H54 (cell line): Measurements from ENCODE around the gene AMH.
"Not testable (repeated sequence)": the region's sequence is repeated elsewhere in the genome, so short reads cannot be mapped to it uniquely, and the experiment has no call there.

ENCODE experiments used
- DNase-seq: peaks from one replicate; pipeline ENCODE4 v3.0.0; 2011; ENCODE audit warnings: low spot score, mixed read lengths; ENCODE audit not compliant: insufficient read length
- FAIRE-seq: peaks from 3 replicates; lab custom pipeline; 2011; peaks lifted over from hg19 to GRCh38; lab: Jason Lieb, UNC
- POLR2A ChIP-seq: IDR thresholded peaks from 2 replicates; pipeline ENCODE4 v1.6.1; 2011; ENCODE audit warnings: low read depth, mild to moderate bottlenecking, low read length

The AMH gene

DNA sequence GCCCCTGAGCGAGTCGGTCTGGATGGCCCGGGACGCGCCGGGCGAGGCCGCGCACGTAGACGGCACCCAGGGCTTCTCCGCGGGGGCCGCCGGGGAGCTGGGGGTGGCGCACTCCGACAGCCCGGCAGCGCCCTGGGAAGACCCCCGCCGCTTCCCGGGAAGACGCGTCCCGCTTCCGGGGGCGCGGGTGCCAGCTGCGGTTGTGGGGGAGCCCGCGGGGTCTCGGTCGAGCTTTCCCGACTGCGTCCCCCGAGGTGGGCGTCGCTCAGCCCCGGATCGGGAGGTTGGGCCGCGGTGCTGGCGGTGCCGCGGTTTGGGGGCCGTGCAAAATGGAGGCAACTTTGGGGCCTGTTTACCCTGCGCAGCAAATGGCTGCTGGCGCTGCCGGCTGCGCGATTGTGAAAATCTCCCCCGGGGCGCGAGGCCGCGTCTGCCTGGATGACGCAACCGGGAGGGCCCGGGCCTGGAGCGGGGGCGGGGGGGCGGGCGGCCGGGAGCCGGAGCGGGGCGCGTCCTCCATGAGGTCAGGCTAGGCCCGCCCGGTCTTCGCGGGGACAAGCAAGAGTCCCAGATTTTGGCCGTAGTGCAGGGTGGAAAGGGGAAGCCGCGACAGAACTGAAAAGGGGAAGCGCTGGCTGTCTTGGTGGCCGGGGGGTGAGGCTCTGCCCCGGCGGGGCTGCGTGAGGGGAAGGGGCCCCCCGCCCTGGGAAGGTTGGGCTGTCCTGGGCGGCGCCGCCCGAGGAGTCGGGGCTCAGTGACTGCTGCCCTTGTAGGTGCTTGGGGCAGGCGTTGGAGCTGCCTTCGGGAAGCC lies 21.5 kb downstream of the AMH start:
- no peak; the same call in 1 of the 2 replicates for TF ChIP-seq POLR2A
- DNase-seq: peak; percentile 82
- no peak for FAIRE-seq

DNA sequence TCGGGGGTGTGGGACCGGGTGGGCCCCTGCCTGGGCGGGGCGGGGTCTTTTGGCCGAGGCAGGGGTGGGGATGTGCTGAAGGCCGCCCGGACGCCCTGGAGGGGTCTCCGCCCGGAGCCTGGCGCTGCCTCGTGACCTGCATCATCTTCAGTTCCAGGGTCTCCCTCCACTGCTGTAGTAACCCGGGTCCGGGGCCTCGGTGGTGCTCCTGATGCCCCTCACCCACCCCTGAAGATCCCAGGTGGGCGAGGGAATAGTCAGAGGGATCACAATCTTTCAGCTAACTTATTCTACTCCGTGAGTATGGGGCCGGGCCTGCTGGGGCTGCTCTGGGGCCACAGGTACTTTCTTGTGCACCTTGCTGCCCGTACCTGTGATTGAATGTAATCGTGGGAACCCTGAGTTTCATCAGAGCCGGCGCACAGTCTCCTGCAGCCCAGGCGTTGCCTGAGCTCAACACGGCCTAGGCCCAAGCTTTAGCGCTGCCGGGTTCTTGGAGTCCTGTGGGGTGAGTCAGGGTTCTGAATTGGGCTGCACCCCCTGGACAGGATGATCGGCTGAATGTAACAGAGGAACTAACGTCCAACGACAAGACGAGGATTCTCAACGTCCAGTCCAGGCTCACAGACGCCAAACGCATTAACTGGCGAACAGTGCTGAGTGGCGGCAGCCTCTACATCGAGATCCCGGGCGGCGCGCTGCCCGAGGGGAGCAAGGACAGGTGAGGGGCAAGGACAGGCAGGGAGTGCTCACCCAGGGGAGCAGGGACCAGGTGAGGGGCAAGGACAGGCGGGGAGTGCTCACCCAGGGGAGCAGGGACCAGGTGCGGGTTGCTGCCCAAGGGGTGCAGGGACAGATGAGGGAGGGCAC lies 22.3 kb downstream of the AMH start:
- no peak for TF ChIP-seq POLR2A
- DNase-seq: no peak
- FAIRE-seq: no peak

DNA sequence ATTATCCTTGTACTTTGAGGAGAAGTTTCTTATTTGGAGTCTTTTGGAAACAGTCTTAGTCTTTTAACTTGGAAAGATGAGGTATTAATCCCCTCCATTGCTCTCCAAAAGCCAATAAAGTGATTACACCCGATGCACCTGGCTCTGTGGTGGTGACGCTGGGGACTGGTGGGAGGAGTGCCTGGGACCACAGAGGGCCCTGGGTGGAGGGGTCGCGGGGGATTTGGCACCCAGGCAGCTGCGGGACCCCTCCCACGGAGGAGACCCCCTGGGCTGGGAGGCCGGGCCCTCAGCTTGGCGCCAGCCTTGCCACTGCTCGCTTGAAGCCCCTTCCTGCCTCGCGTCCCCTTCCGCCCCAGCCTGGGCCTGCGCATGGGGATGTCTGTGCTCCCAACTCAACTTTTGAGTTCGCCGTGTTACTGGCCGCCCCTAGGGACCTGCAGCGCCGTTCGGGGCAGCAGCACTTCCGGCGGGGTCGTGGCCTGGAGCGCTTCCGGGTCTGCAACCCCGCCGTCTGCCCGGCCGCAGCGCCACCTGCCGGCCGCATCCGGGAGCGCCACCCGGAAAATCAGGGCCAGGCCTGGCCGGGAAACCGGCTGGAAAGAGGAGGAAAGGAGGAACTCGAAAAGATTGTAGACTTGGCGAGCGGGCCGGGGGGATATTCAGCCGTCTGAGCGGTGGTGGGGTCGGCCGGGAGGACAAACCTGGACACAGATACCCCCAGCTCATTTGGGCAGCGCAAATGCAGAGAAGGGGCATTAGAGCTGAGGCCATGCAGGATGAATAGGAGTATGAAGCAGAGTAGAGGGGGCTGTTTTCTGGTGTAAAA lies 24.4 kb downstream of the AMH start:
- DNase-seq (peak; percentile 95), FAIRE-seq (no peak)
- TF ChIP-seq POLR2A: no peak

DNA sequence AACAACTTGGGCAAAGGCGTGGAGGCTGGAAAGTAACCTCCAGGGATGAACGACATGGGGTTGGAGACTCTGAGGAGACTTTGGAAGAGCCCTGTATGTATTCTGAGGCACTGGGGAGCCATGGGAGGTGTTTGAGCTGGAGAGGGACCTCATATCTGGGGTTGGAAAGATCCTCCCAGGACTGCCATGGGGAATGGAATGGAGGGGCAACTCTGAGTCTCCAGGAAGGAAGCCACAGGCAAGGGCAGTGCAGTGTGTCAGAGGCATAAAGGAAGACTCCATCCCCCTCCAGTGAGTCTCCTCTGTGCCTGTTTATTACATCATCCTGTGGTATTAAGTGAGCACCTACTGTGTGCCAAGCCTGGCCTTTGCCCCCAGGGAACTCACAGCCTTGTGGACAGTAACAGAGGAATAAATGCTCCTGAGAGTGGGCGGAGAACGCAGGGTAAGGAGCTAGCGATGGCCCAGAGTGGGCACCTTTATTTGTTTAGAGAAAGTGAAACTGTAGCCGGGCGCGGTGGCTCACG lies 25.1 kb downstream of the AMH start:
- DNase-seq (no peak), FAIRE-seq (no peak)
- TF ChIP-seq POLR2A: no peak

DNA sequence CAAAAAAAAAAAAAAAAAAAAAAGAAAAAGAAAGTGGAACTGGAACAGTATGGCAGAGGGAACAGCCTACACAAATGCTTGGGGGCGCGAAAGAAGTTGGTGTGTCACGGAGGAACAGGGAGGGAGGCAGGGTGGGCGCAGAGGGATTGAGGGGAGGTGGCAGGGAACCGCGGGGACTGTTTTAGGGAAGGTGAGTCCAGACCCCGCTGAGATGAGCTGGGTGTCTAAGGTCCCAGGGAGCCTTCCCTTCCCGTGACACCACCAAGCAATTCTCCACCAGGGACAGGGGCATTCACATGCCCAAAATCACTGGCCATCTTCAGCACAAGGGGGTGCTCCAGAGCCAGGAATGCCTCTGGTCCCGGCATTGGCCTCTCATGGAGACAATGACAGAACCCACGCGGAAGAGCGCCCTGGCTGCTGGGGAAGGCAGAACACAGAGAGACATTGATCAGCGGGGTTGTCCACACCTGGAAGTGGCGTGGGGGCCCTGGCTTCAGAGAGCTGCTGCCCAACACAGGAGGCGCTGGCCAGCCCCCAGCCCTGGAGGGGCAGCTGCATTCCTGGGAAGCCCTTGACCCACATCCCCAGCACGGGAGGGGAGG lies 25.9 kb downstream of the AMH start:
- peak; percentile 99 for DNase-seq
- 0 out of 2 replicates have a peak, but pooled peaks have one; percentile 13 for TF ChIP-seq POLR2A
- FAIRE-seq: peak; percentile 41

DNA sequence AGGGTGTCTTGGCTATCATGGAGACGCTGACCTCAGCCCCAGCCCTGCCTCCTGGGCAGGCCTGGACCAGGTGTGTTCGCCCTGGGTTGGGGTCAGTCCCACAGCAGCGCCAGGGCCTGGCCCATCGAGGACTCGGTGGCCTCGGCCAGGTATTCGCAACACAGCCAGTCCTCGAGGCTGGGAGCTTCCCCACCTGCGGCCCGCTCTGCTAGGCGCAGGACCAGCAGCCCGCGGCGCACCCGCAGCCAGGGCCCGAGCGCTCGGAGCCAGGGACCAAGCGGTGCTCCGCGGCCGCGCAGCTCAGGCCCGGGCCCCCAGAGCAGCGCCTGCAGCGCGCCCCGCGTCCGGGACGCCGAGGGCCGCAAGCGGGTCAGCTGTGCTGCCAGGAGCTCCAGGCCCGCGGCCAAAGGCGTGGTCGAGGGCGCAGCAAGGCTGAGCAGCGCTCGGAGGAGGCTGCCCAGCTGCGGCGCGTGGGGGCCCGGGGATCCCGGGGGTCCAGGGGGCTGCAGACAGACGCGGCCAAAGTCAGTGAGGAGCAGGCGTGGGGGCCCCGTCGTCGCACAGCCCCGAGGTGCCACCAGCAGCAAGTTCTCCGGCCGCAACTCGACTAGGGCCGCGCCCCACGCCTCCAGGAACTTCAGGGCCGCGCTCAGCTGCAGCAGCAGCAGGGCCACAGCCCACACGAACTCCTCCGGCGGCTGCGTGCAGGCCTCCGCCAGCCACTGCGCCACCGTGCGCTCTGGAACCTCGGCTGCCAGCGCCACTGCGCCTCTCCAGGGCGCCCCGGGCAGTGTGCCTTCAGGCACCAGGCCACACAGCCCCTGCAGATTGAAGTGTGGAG lies 26.7 kb downstream of the AMH start:
- no peak for TF ChIP-seq POLR2A
- no peak for DNase-seq
- FAIRE-seq: no peak

DNA sequence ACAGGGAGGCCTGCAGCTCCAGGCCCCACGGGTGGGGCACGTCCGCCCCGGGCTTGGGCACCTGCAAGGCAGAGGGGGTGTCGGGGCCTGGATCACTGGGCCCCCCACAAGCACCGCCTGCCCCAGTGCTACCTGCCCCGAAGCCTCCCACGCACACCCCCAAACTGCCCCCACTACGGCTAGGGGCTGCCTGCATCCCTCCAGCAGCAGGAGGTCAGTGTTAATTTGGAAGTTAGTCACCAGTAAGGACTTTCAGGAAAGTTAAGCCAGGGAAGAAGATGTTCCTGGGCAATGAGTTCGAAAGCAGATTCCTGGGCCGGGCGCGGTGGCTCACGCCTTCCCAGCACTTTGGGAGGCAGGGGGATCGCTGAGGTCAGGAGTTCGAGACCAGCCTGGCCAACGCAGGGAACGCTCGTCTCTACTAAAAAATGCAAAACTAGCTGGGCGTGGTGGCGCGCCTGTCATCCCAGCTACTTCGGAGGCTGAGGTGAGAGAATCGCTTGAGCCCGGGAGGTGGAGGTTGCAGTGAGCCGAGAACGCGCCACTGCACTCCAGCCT lies 27.4 kb downstream of the AMH start:
- DNase-seq (no peak), FAIRE-seq (no peak)
- TF ChIP-seq POLR2A: no peak

DNA sequence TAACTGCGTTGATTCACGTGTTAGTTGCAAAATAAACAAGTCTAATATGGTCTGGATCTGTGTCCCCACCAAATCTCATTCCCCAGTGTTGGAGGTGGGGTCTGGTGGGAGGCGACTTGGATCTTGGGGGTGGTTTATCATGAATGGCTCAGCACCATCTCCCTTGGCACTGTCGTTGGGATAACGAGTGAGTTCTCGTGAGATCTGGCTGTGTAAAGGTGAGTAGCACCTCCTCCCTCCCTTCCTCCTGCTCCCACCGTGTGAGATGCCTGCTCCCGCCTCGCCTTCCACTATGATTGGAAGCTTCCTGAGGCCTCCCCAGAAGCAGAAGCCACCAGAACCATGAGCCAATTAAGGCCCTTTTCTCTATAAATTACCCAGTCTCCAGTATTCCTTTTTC lies 28.0 kb downstream of the AMH start:
- FAIRE-seq: no peak

DNA sequence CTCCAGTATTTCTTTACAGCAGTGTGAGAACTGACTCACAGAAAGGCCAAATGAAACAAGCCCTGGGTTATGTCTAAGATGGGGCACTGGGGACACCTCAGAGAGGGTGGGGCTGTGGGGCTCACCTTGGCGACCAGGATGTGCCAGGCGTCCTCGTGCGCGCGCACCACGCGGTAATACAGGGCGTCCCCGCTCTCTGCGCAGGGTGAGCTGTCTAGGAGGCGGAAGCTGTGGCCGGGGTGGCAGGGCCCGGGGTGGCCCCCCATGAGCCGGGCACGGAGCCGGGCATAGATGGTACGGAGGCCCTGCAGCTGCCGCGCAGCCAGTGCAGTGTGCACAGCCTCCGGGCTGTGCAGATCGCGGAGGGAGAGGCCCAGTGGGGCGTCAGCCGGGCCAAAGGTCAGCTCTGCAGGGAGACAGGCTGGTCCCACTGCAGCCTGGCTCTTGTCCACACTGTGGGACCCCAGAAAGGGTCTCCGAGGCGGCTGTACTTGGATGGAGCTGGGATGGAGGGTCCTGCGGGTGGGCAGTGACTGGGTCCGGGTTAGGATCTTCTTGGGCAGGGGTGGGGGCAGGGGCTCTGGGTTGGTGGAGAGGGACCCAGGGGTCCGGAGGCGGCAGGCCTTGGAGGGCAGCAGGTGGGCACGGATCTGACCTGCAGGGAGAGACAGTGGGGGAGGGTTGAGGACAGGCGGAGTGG lies 29.5 kb downstream of the AMH start:
- TF ChIP-seq POLR2A: no peak
- DNase-seq: no peak
- no peak for FAIRE-seq

More for the DNA sequence above, 28.0 kb downstream of the AMH start:
- no peak for DNase-seq
- no peak for TF ChIP-seq POLR2A

DNA sequence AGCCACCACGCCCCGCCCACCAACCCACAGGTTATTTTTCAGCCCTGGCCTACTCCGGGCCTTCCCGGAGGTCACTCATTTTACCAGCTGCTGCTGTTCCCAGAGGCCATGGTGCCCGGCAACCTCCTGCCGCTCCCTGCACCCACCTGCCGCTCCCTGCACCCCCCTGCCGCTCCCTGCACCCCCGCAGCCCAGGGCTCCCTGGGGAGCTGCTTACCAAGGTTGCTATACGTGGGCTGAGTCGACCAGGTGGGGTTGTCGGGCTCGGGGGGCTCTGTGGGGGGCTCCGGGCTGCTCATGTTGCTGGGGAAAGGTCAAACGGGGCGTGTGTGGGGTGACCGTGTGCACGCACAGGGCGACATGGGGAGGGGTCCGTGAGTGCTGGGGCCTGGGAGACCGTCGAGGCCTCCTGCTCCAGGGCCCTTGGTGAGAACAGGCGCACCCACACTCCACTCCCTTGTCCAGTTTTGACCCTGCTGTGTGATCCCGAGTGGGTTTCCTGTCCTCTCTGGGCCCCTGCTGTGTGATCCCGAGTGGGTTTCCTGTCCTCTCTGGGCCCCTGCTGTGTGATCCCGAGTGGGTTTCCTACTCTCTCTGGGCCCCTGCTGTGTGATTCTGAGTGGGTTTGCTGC lies 31.6 kb downstream of the AMH start:
- FAIRE-seq: no peak
- DNase-seq: no peak
- no peak for TF ChIP-seq POLR2A

DNA sequence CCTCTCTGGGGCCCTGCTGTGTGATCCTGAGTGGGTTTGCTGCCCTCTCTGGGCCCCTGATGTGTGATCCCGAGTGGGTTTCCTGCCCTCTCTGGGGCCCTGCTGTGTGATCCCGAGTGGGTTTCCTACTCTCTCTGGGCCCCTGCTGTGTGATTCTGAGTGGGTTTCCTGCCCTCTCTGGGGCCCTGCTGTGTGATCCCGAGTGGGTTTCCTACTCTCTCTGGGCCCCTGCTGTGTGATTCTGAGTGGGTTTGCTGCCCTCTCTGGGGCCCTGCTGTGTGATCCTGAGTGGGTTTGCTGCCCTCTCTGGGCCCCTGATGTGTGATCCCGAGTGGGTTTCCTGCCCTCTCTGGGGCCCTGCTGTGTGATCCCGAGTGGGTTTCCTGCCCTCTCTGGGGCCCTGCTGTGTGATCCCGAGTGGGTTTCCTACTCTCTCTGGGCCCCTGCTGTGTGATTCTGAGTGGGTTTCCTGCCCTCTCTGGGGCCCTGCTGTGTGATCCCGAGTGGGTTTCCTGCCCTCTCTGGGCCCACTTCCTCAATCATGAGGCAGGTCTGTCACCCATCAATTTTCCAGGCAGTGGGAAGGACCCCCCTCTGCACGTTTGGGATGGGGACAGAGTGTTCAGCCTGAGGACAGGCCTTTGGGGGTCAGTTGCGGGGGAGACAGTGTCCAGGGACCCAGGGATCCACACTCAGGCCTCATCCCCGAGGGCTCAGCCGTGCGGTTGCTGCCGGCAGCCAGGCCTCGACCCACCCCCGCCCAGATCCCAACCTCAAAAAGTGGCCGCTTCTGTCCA lies 32.3 kb downstream of the AMH start:
- FAIRE-seq: not testable (repeated sequence)

More for the DNA sequence above, 32.3 kb downstream of the AMH start:
- DNase-seq: not testable (repeated sequence)
